Neuronal stem cell (in vitro differentiated cells): ENCODE measurements around the gene WDR81.
A peak's percentile ranks its signal among the peaks of the same experiment; 100 is the strongest.

ENCODE experiments used
- DNase-seq: peaks from one replicate; pipeline ENCODE4 v3.0.0-alpha.2; 2013; ENCODE audit warnings: low spot score
- H2AFZ ChIP-seq: one replicate; pipeline ENCODE4 v1.6.1; 2013; ENCODE audit warnings: mild to moderate bottlenecking, low read length, inconsistent platforms
- H2AK5ac ChIP-seq: 2 replicates; pipeline ENCODE4 v1.6.1; 2013; ENCODE audit warnings: low read depth, mild to moderate bottlenecking, inconsistent platforms, low read length, moderate library complexity, mixed read lengths
- H2BK120ac ChIP-seq: 2 replicates; pipeline ENCODE4 v1.6.1; 2013; ENCODE audit warnings: low read depth, mild to moderate bottlenecking, inconsistent platforms, low read length, moderate library complexity, mixed read lengths
- H2BK12ac ChIP-seq: one replicate; pipeline ENCODE4 v1.6.1; 2013; ENCODE audit warnings: low read length, inconsistent platforms
- H2BK15ac ChIP-seq: 2 replicates; pipeline ENCODE4 v1.6.1; 2013; ENCODE audit warnings: mild to moderate bottlenecking, low read length, inconsistent platforms, mixed read lengths
- H2BK5ac ChIP-seq: one replicate; pipeline ENCODE4 v1.6.1; 2013; ENCODE audit warnings: inconsistent platforms, mild to moderate bottlenecking, low read length, moderate library complexity
- H3K14ac ChIP-seq: one replicate; pipeline ENCODE4 v1.6.1; 2013; ENCODE audit warnings: low read length, inconsistent platforms
- H3K18ac ChIP-seq: 2 replicates; pipeline ENCODE4 v1.6.1; 2013; ENCODE audit warnings: low read length, inconsistent platforms
- H3K23ac ChIP-seq: 2 replicates; pipeline ENCODE4 v1.6.1; 2013; ENCODE audit warnings: low read depth, mild to moderate bottlenecking, mixed read lengths, low read length, inconsistent platforms; ENCODE audit not compliant: poor library complexity
- H3K27ac ChIP-seq: replicated peaks from 3 replicates; pipeline ENCODE4 v1.5.1; 2013; ENCODE audit warnings: low read length, inconsistent platforms
- H3K27me3 ChIP-seq, 3 experiments: 2 replicates each; pipeline ENCODE4 v1.6.1; 2013; ENCODE audit warnings: low read length in 3 of 3, mild to moderate bottlenecking in 2 of 3, inconsistent platforms in 1 of 3, low read depth in 1 of 3, mixed read lengths in 1 of 3, moderate library complexity in 1 of 3; ENCODE audit not compliant: control insufficient read depth in 3 of 3, insufficient read depth in 3 of 3
- H3K36me3 ChIP-seq, 2 donors: replicated peaks in 1 of 2; 2 replicates each; pipeline ENCODE4 v1.6.1; 2013; ENCODE audit warnings: low read length in 2 of 2; ENCODE audit not compliant: control insufficient read depth in 2 of 2, insufficient read depth in 2 of 2
- H3K4ac ChIP-seq: 2 replicates; pipeline ENCODE4 v1.6.1; 2013; ENCODE audit warnings: inconsistent platforms, mild to moderate bottlenecking, low read length, moderate library complexity
- H3K4me1 ChIP-seq, 2 donors: 1 replicate in 1 of 2; 2 replicates in 1 of 2; pipeline ENCODE4 v1.6.1; 2013; ENCODE audit warnings: low read length in 2 of 2, low read depth in 1 of 2; ENCODE audit not compliant: control insufficient read depth in 2 of 2, insufficient read depth in 1 of 2
- H3K4me2 ChIP-seq: one replicate; pipeline ENCODE4 v1.6.1; 2013; ENCODE audit warnings: mild to moderate bottlenecking, low read length, inconsistent platforms; ENCODE audit not compliant: insufficient read depth, poor library complexity, severe bottlenecking
- H3K4me3 ChIP-seq, 2 donors: 2 replicates each; pipeline ENCODE4 v1.5.1; 2013; ENCODE audit warnings: low read length in 2 of 2, mild to moderate bottlenecking in 2 of 2, inconsistent platforms in 1 of 2, moderate library complexity in 1 of 2
- H3K79me1 ChIP-seq: one replicate; pipeline ENCODE4 v1.6.1; 2013; ENCODE audit warnings: low read depth, mild to moderate bottlenecking, inconsistent platforms, low read length, moderate library complexity
- H3K9ac ChIP-seq: one replicate; pipeline ENCODE4 v1.6.1; 2013; ENCODE audit warnings: mild to moderate bottlenecking, low read depth, low read length, inconsistent platforms; ENCODE audit not compliant: poor library complexity
- H3K9me3 ChIP-seq, 2 donors: replicated peaks in 1 of 2; 2 replicates each; pipeline versions ENCODE3 to v1.6.1; 2013; ENCODE audit warnings: low read length in 2 of 2, mild to moderate bottlenecking in 2 of 2, inconsistent platforms in 1 of 2, low read depth in 1 of 2, mixed read lengths in 1 of 2, moderate library complexity in 1 of 2; ENCODE audit not compliant: control insufficient read depth in 2 of 2, insufficient read depth in 1 of 2
- H4K8ac ChIP-seq: one replicate; pipeline ENCODE4 v1.6.1; 2013; ENCODE audit warnings: low read depth, mild to moderate bottlenecking, inconsistent platforms, low read length, moderate library complexity
- H4K91ac ChIP-seq: one replicate; pipeline ENCODE4 v1.6.1; 2013; ENCODE audit warnings: low read length, low read depth, mild to moderate bottlenecking, inconsistent platforms; ENCODE audit not compliant: poor library complexity
- WGBS, 2 donors: extraction: QIAGEN DNeasy Blood & Tissue Kit; methylation state at CpG; one replicate each; pipeline ENCODE4 v1.1.7; 2013; ENCODE audit warnings: missing lambda C conversion rate in 2 of 2, mixed read lengths in 1 of 2; ENCODE audit not compliant: insufficient read length in 2 of 2, insufficient replicate concordance in 1 of 2; ENCODE audit errors: extremely low coverage in 2 of 2; 5-methylcytosine and 5-hydroxymethylcytosine counted together

The WDR81 gene

DNA sequence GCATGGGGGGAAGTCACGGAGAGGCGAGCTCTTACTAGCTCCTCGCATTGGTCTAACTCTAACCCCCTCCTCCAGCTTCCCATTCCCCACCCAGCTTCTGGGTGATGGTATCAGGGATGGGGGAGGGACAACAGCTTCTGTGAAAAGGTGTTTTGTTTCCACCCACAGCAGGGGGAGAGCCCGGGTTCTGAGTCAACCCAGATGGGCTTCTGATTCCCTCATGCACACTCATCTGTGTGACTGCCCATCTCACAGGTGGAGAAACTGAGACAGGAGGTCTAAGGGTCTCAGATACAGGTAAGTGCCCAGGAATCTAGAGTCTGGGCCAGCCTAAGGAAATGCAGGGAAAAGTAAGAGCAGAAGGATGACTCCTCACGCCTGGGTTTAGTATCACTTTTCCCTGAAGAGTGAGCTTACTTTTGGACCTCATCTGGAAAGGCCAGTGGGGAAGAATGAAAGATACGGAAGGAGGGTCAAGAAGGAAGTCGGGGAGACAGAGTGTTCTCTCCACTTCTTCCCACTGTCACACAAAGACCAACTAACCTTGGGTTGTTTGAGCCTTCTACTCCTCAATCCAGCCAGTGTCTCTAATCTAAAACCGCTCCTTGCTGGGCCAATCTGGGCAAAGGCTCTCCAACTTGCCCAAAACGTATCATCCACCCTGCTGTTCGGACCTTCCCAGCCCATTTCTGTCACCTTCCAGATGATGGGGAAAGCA lies 11.2 kb upstream of the WDR81 start:
- Histone ChIP-seq H2BK12ac (no peak overlapping the region), H2BK120ac (no peak overlapping the region), H4K91ac (no peak overlapping the region), H3K18ac (no peak overlapping the region), H3K79me1 (peaks cover 2% of the 10 kb centered on the region), H3K27me3 (peaks cover 0 to 12% (median 2%) of the 10 kb centered on the region in 3 experiments), H2AK5ac (no peak overlapping the region), H3K4me1 (peaks cover 19 to 23% of the 10 kb centered on the region in 2 donors), H3K4ac (no peak overlapping the region), H3K23ac (no peak overlapping the region), H3K9me3 (no peaks in the 10 kb centered on the region), H2AFZ (no peak overlapping the region), H3K4me3 (no peak overlapping the region), H2BK5ac (no peak overlapping the region), H3K36me3 (no peaks in the 10 kb centered on the region), H2BK15ac (no peak overlapping the region), H4K8ac (no peak overlapping the region), H3K4me2 (no peak overlapping the region), H3K14ac (no peak overlapping the region), H3K9ac (no peak overlapping the region), H3K27ac (no peak overlapping the region)
- no peak for DNase-seq
- WGBS, 2 donors, result no CpG with 5 or more reads among the region's 10 CpGs

DNA sequence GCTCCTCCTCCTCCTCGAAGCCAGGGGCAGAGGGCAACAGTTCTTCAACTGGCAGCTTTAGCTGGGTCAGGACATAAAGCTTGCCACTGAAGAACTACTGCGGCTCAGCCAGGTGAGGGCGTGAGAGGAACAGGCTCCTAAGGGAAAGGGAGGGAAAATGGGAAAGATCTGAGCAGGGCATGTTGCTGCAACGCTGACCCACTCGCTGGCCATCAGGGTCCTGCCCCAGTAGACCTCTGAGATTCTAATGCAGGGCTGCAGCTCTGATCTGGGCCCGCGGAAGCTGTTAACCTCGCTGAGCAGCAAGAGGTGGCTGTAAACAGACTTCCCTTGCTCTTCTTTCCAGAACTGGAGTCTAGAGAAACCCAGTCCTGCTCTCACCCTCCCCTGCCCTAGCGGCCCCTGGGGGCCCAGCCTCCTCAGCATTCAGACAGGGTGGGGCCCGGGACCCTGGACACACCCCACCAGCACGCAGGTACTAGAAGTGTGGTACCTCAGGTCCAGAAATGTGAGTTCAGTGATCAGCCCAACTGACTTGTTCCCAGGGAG lies 10.6 kb upstream of the WDR81 start:
- Histone ChIP-seq H3K4me2 (peak overlapping the region; percentile 51), H3K4me1 (peaks cover 19 to 23% of the 10 kb centered on the region in 2 donors), H2BK5ac (peak overlapping the region; percentile 27), H3K4me3 (peak overlapping the region; percentile 5 to 67), H2BK15ac (no peak overlapping the region), H2AFZ (peak overlapping the region; percentile 85), H3K9ac (peak overlapping the region; percentile 9), H3K18ac (peak overlapping the region; percentile 49), H3K27ac (peak overlapping the region; percentile 62), H2BK120ac (peak overlapping the region; percentile 24), H2BK12ac (no peak overlapping the region), H3K4ac (no peak overlapping the region), H3K36me3 (no peaks in the 10 kb centered on the region), H3K14ac (no peak overlapping the region), H3K27me3 (peaks cover 0 to 12% (median 2%) of the 10 kb centered on the region in 3 experiments), H3K23ac (no peak overlapping the region), H4K8ac (no peak overlapping the region), H3K9me3 (no peaks in the 10 kb centered on the region), H3K79me1 (peaks cover 2% of the 10 kb centered on the region), H2AK5ac (no peak overlapping the region), H4K91ac (no peak overlapping the region)
- no CpG with 5 or more reads among the region's 11 CpGs for WGBS, 2 donors
- peak; percentile 59 for DNase-seq

DNA sequence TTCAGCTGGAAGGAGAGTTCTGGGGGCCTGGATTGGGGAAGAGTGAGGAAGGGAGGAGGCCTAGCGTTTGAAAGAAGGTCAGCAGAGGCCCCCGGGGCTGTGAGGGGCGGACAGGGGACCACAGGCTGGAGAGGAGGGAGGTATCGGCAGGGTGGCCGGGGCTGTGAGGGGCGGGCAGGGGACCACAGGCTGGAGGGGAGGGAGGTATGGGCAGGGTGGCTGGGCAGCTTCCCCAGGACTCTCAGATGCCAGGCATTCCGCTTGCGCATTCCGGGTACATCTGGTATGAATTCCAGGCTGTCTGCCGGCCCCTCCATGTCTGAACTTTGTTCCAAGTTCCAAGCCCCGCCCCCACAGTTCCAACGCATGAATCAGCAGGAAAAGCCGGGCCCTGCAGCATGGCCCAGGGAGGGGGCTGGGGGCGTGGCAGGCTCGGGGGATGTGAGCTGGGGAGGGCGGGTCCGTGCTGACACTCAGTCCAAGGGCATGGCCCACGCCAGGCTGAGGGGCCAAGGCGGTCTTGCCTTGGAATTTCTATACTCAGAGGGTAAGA lies 10.0 kb upstream of the WDR81 start:
- peak overlapping the region; percentile 27 for H2BK5ac ChIP-seq

More for the DNA sequence above, 10.0 kb upstream of the WDR81 start:
- Histone ChIP-seq H3K27me3 (peaks cover 0 to 9% (median 2%) of the 10 kb centered on the region in 3 experiments), H3K4me2 (peak overlapping the region; percentile 99), H2AFZ (peak overlapping the region; percentile 85), H3K18ac (peak overlapping the region; percentile 49), H3K9me3 (no peaks in the 10 kb centered on the region), H4K8ac (no peak overlapping the region), H3K4ac (no peak overlapping the region), H3K27ac (peak overlapping the region; percentile 62), H3K4me1 (peaks cover 19 to 23% of the 10 kb centered on the region in 2 donors), H2BK12ac (no peak overlapping the region), H2BK120ac (peak overlapping the region; percentile 24), H3K9ac (peak overlapping the region; percentile 9), H3K14ac (no peak overlapping the region), H3K4me3 (peak overlapping the region; percentile 67 to 94), H3K36me3 (no peaks in the 10 kb centered on the region), H4K91ac (no peak overlapping the region), H2AK5ac (no peak overlapping the region), H2BK15ac (no peak overlapping the region), H3K23ac (no peak overlapping the region), H3K79me1 (peaks cover 2% of the 10 kb centered on the region)
- peak; percentile 92 for DNase-seq
- no CpG with 5 or more reads among the region's 19 CpGs for WGBS, 2 donors
